GM23338 (cell line): ENCODE results near the gene CCDC86. TPM values are rescaled to one million over a fixed set of nuclear protein-coding genes. Genes with fewer than 3 reads are reported as not detected.
"Not testable (repeated sequence)": the region's sequence is repeated elsewhere in the genome, so short reads cannot be mapped to it uniquely, and the experiment has no call there.

Experiments used
- ATAC-seq: fragments of 200-7000 bp; cut with Tn5 transposase; 3 replicates; pipeline ENCODE4 v1.9.1; 2020
- DNase-seq: peaks from one replicate; pipeline ENCODE4 v3.0.0-alpha.2; 2015; ENCODE audit warnings: low spot score
- H2AFZ ChIP-seq: fragments of 200-600 bp; sonication (generic); 2 replicates; pipeline ENCODE4 v1.8.0; 2016; ENCODE audit warnings: antibody characterized with exemption, mild to moderate bottlenecking, moderate library complexity
- H3F3A ChIP-seq: fragments of 200-600 bp; sonication (generic); replicated peaks from 2 replicates; pipeline ENCODE4 v1.8.0; 2017; ENCODE audit warnings: antibody characterized with exemption, mixed run types, low read depth
- H3K27ac ChIP-seq: fragments of 200-600 bp; sonication (generic); 2 replicates; pipeline ENCODE4 v1.6.1; 2016; ENCODE audit warnings: low read depth
- H3K27me3 ChIP-seq: fragments of 200-600 bp; sonication (generic); 2 replicates; pipeline ENCODE4 v1.8.0; 2016; ENCODE audit warnings: mild to moderate bottlenecking, mixed run types, moderate library complexity; ENCODE audit not compliant: insufficient read depth
- H3K36me3 ChIP-seq: fragments of 200-600 bp; sonication (generic); 2 replicates; pipeline ENCODE4 v1.8.0; 2016; ENCODE audit warnings: mild to moderate bottlenecking; ENCODE audit not compliant: insufficient read depth
- H3K4me1 ChIP-seq: fragments of 200-600 bp; sonication (generic); 2 replicates; pipeline ENCODE4 v1.8.0; 2016; ENCODE audit warnings: mild to moderate bottlenecking, moderate library complexity; ENCODE audit not compliant: insufficient read depth
- H3K4me2 ChIP-seq: fragments of 200-600 bp; sonication (generic); 2 replicates; pipeline ENCODE4 v1.7.1; 2017; ENCODE audit warnings: mixed run types
- H3K4me3 ChIP-seq: fragments of 200-600 bp; sonication (generic); 2 replicates; pipeline ENCODE4 v1.6.1; 2016; ENCODE audit warnings: mixed run types
- H3K79me2 ChIP-seq: fragments of 200-600 bp; sonication (generic); replicated peaks from 2 replicates; pipeline ENCODE4 v1.8.0; 2017; ENCODE audit warnings: mild to moderate bottlenecking; ENCODE audit not compliant: insufficient read depth
- H3K9me2 ChIP-seq: fragments of 200-600 bp; sonication (generic); 2 replicates; pipeline ENCODE4 v1.8.0; 2017; ENCODE audit not compliant: insufficient read depth
- H4K20me1 ChIP-seq: fragments of 200-600 bp; sonication (generic); replicated peaks from 2 replicates; pipeline ENCODE4 v1.8.0; 2017; ENCODE audit warnings: mild to moderate bottlenecking; ENCODE audit not compliant: insufficient read depth
- H3K27ac Mint-ChIP-seq: 2 replicates; pipeline ENCODE4 v1.8.0; 2020; ENCODE audit warnings: inconsistent platforms, mild to moderate bottlenecking, moderate library complexity, mixed read lengths
- H3K27me3 Mint-ChIP-seq: 3 replicates; pipeline ENCODE4 v1.8.0; 2022; ENCODE audit warnings: low read depth, mild to moderate bottlenecking, moderate library complexity, mixed read lengths, inconsistent platforms; ENCODE audit not compliant: insufficient read depth, poor library complexity
- H3K36me3 Mint-ChIP-seq: 3 replicates; pipeline ENCODE4 v1.8.0; 2021; ENCODE audit warnings: low read depth, mild to moderate bottlenecking, inconsistent platforms, moderate library complexity, mixed read lengths
- H3K4me1 Mint-ChIP-seq: 3 replicates; pipeline ENCODE4 v1.8.0; 2020; ENCODE audit warnings: mild to moderate bottlenecking, inconsistent platforms, mixed read lengths
- H3K4me3 Mint-ChIP-seq: 3 replicates; pipeline ENCODE4 v1.8.0; 2021; ENCODE audit warnings: moderate library complexity, mild to moderate bottlenecking, inconsistent platforms, mixed read lengths
- H3K9me3 Mint-ChIP-seq: 3 replicates; pipeline ENCODE4 v1.8.0; 2020; ENCODE audit warnings: moderate library complexity, mild to moderate bottlenecking, inconsistent platforms, mixed read lengths
- CREB1 ChIP-seq: fragments of 250-450 bp; sonication (Bioruptor Pico); IDR thresholded peaks from 2 replicates; pipeline ENCODE4 v1.5.0; 2020; ENCODE audit warnings: low read depth, mild to moderate bottlenecking, moderate library complexity
- ETS1 ChIP-seq: IDR thresholded peaks from 2 replicates; pipeline ENCODE4 v1.6.1; 2016; ENCODE audit warnings: antibody characterized with exemption
- EZH2 ChIP-seq: fragments of 200-600 bp; sonication (generic); IDR thresholded peaks from one replicate; pipeline ENCODE4 v1.8.0; 2017; ENCODE audit warnings: antibody characterized with exemption, mild to moderate bottlenecking, low read depth; ENCODE audit not compliant: unreplicated experiment
- EZH2phosphoT487 ChIP-seq: fragments of 200-600 bp; sonication (generic); IDR thresholded peaks from one replicate; pipeline ENCODE4 v1.8.1; 2018; ENCODE audit warnings: antibody characterized with exemption; ENCODE audit not compliant: unreplicated experiment
- JUNB ChIP-seq: IDR thresholded peaks from one replicate; pipeline ENCODE4 v1.6.1; 2016; ENCODE audit warnings: antibody characterized with exemption; ENCODE audit not compliant: unreplicated experiment
- NANOG ChIP-seq: IDR thresholded peaks from 2 replicates; pipeline ENCODE4 v1.6.1; 2016; ENCODE audit warnings: antibody characterized with exemption, borderline replicate concordance
- POLR2AphosphoS5 ChIP-seq: IDR thresholded peaks from 2 replicates; pipeline ENCODE4 v1.6.1; 2016; ENCODE audit warnings: antibody characterized with exemption, low read depth
- STAT1 ChIP-seq: IDR thresholded peaks from one replicate; pipeline ENCODE4 v1.6.1; 2016; ENCODE audit warnings: antibody characterized with exemption; ENCODE audit not compliant: unreplicated experiment
- ZNF114 ChIP-seq: fragments of 250-450 bp; sonication (Bioruptor Pico); IDR thresholded peaks from 2 replicates; pipeline ENCODE4 v1.5.0; 2020; ENCODE audit warnings: mild to moderate bottlenecking, moderate library complexity
- ZNF331 ChIP-seq: fragments of 250-450 bp; sonication (Bioruptor Pico); IDR thresholded peaks from 2 replicates; pipeline ENCODE4 v1.5.0; 2020; ENCODE audit warnings: low read depth, mild to moderate bottlenecking, moderate library complexity
- ZNF462 ChIP-seq: fragments of 250-450 bp; sonication (Bioruptor Pico); IDR thresholded peaks from 2 replicates; pipeline ENCODE4 v1.5.0; 2020; ENCODE audit warnings: mild to moderate bottlenecking, moderate library complexity
- polyA plus RNA-seq: library from polyadenylated mRNA; unstranded; fragments of >200 nt; fragmentation: Nextera tagmentation; extraction: Ambion mirVana; gene quantifications from 2 replicates; pipeline ENCODE4 v1.2.1, GENCODE V29; 2016
- total RNA-seq: library from RNA; depleted of rRNA; stranded (reverse); fragments of >200 nt; shearing (Covaris generic); gene quantifications from 2 replicates; pipeline ENCODE4 v1.2.3, GENCODE V29; 2014

Gene CCDC86
- total and polyA plus RNA-seq, 2 experiments from 2014 or later: 67.3 to 98.5 TPM

GRCh38 chr11:60821827-60822599 lies 19.9 kb upstream of the CCDC86 start:
- no peak overlapping the region for H3K4me3 Mint-ChIP-seq
- no peak for ATAC-seq
- no peak for DNase-seq
- Histone ChIP-seq H3K9me2 (no peaks in the 10 kb centered on the region), H3K4me1 (no peaks in the 10 kb centered on the region), H3K4me2 (no peak overlapping the region), H3K27me3 (no peaks in the 10 kb centered on the region), H3K79me2 (no peaks in the 10 kb centered on the region), H2AFZ (no peak overlapping the region), H3K27ac (no peak overlapping the region), H4K20me1 (no peaks in the 10 kb centered on the region), H3K4me3 (no peak overlapping the region), H3F3A (no peaks in the 10 kb centered on the region), H3K36me3 (no peaks in the 10 kb centered on the region)
- no peak for TF ChIP-seq NANOG
- no peak for TF ChIP-seq POLR2AphosphoS5
- TF ChIP-seq JUNB: no peak
- TF ChIP-seq ETS1: no peak
- TF ChIP-seq STAT1: no peak
- TF ChIP-seq EZH2: no peak
- no peak for TF ChIP-seq EZH2phosphoT487
- TF ChIP-seq ZNF331: no peak
- TF ChIP-seq ZNF462: no peak
- TF ChIP-seq CREB1 (CRISPR knock-in tag): no peak
- no peak for TF ChIP-seq ZNF114
- H3K27ac Mint-ChIP-seq: no peak overlapping the region
- peaks cover 8% of the 10 kb centered on the region for H3K9me3 Mint-ChIP-seq
- peaks cover 3% of the 10 kb centered on the region for H3K27me3 Mint-ChIP-seq
- no peaks in the 10 kb centered on the region; the same call in 2 of the 3 replicates for H3K36me3 Mint-ChIP-seq
- no peaks in the 10 kb centered on the region for H3K4me1 Mint-ChIP-seq

- H3K36me3 ChIP-seq, H3K27ac ChIP-seq, H3K79me2 ChIP-seq, H2AFZ ChIP-seq, H3K4me1 Mint-ChIP-seq, H3K4me1 ChIP-seq, DNase-seq, H3K9me3 Mint-ChIP-seq, H3K27me3 ChIP-seq, H3K4me3 ChIP-seq, H3K4me3 Mint-ChIP-seq, H3F3A ChIP-seq, H4K20me1 ChIP-seq, ATAC-seq, H3K9me2 ChIP-seq, H3K27ac Mint-ChIP-seq, H3K4me2 ChIP-seq, H3K36me3 Mint-ChIP-seq, H3K27me3 Mint-ChIP-seq: not testable (repeated sequence)
Measured at GRCh38 chr11:60823745-60824306, 18.1 kb upstream of the CCDC86 start.
